IPS-15b (cell line): ENCODE measurements around the gene SHISAL2A.
A peak's percentile ranks its signal among the peaks of the same experiment; 100 is the strongest.

Experiments
- H3K27me3 ChIP-seq: one replicate; pipeline ENCODE4 v1.6.1; 2013; ENCODE audit warnings: low read length; ENCODE audit not compliant: control insufficient read depth, insufficient read depth
- H3K36me3 ChIP-seq: one replicate; pipeline ENCODE4 v1.6.1; 2013; ENCODE audit warnings: low read length; ENCODE audit not compliant: control insufficient read depth, insufficient read depth
- H3K4me1 ChIP-seq: one replicate; pipeline ENCODE4 v1.6.1; 2013; ENCODE audit warnings: mild to moderate bottlenecking, low read length; ENCODE audit not compliant: control insufficient read depth, insufficient read depth
- H3K4me3 ChIP-seq: one replicate; pipeline ENCODE4 v1.5.1; 2013; ENCODE audit warnings: low read depth, low read length
- H3K9ac ChIP-seq: one replicate; pipeline ENCODE4 v1.6.1; 2013; ENCODE audit warnings: low read depth, mild to moderate bottlenecking, low read length
- H3K9me3 ChIP-seq: one replicate; pipeline ENCODE4 v1.6.1; 2013; ENCODE audit warnings: mild to moderate bottlenecking, low read length; ENCODE audit not compliant: control insufficient read depth, insufficient read depth

Gene SHISAL2A

DNA sequence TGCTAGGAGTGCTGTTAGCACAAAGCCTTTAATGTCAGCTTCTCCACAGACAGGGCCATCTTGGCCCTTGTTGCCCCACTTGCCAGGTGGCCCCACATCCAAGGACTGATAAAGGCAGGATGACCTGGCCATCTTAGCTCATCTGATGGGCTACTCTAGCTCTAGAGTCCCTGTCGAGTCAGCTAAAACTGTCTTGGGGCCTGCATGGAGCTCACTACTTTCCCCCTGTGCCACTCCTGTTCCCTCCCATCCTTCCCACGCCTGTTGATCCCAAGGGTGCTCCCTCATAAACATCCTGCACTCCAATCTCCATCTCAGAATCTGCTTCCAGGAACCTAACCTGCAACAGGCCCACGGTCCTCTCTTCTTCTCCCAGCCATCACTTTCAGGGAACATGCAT, 31.4 kb upstream of the SHISAL2A start:
- H3K36me3 ChIP-seq = no peaks in the 10 kb centered on the region
- H3K27me3 ChIP-seq = peaks cover 38% of the 10 kb centered on the region
- peaks cover 2% of the 10 kb centered on the region for H3K4me1 ChIP-seq
- H3K9me3 ChIP-seq = no peaks in the 10 kb centered on the region
- peak overlapping the region; percentile 56 for H3K4me3 ChIP-seq
- H3K9ac ChIP-seq = peak overlapping the region; percentile 60

GRCh38 chr1:52601991-52602855, 30.7 kb upstream of the SHISAL2A start, which contains the start of gene GPX7:
Gene GPX7 (plus strand): TSS chr1:52602371. CDS start chr1:52602410, 39 bp downstream.
- Histone ChIP-seq H3K36me3 (no peaks in the 10 kb centered on the region), H3K27me3 (peaks cover 38% of the 10 kb centered on the region), H3K9me3 (no peaks in the 10 kb centered on the region), H3K9ac (peak within 1 kb of the TSS; percentile 60), H3K4me3 (peak within 1 kb of the TSS; percentile 56), H3K4me1 (peaks cover 2% of the 10 kb centered on the region)

- Histone ChIP-seq H3K27me3 (peaks cover 38% of the 10 kb centered on the region), H3K36me3 (no peaks in the 10 kb centered on the region), H3K4me3 (peak overlapping the region; percentile 56), H3K4me1 (peaks cover 2% of the 10 kb centered on the region), H3K9me3 (no peaks in the 10 kb centered on the region), H3K9ac (peak overlapping the region; percentile 41)
Observed at GRCh38 chr1:52602856-52603600, 29.9 kb upstream of the SHISAL2A start.

- H3K4me3 ChIP-seq = no peak overlapping the region
- H3K9me3 ChIP-seq = no peaks in the 10 kb centered on the region
- no peak overlapping the region for H3K9ac ChIP-seq
- no peaks in the 10 kb centered on the region for H3K36me3 ChIP-seq
- peaks cover 38% of the 10 kb centered on the region for H3K27me3 ChIP-seq
- H3K4me1 ChIP-seq = peaks cover 2% of the 10 kb centered on the region
Observed at GRCh38 chr1:52603630-52604029, 29.3 kb upstream of the SHISAL2A start.

DNA sequence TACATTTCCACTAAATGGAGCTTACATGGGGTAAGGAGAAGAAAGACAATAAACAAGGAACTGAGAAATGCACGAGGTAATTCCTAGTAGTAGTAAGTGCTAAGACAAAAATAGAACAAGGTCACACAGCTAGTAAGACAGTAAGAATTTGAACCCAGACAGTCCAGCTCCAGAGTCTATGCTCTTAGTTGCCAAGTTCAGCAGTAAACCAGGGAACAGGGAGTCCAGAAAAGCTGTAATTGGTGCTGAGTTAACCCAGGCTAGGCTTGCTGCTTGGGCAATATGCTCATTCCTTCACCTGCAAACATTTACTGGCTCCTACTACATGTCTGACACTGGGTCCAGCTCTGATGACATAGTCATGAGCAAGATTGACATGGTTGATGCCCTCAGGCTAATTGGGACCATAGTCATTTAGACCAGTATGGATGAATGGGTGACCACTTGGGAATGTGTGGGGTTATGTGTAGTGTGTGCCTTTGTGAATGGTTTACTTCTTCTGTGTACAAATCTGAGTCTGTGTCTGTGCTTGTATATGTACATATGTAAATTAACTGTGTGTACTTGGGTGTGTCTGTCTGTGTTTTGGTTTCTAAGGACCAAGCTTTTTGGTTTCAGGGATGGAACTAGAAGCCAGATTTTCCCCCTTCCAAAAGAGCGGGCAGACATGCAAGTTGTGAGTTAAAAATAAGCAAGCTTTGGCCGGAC, 28.8 kb upstream of the SHISAL2A start:
- H3K4me3 ChIP-seq = no peak overlapping the region
- no peak overlapping the region for H3K9ac ChIP-seq
- no peaks in the 10 kb centered on the region for H3K9me3 ChIP-seq
- no peaks in the 10 kb centered on the region for H3K36me3 ChIP-seq
- H3K4me1 ChIP-seq = peaks cover 2% of the 10 kb centered on the region
- peaks cover 38% of the 10 kb centered on the region for H3K27me3 ChIP-seq

DNA sequence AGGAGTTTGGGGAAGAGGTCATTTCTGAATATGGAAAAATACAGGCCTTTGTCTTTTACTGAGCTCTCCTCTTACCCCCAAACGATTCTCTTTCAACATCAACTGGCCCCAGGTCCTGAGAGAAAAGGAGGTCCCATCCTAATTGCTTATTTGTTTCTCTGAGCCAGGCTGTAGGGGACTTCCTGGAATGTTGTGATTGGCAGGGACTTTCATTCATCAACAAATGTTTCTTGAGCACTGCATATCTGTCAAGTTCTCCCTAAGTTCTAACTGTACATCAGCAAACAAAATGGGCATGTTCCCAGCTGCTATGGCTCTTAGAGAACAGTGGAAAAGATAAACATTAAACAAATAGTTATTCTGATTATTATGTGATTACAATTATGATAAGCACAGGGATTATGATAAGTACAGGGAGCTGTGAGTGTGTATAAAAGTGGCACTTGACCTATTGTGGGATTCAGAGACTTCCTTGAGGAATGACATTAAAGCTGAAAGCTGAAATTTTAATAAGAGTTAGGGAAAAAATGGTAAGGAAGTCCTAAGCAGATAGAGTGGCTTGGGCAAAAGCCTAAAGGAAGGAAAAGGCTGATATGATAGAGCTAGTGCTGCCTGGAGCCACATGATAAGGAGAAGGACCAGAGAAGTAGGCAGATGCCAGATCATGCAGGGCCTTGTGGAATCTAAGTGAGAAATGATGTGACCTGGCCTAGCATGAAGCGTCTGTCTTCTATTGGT, 19.2 kb upstream of the SHISAL2A start:
- Histone ChIP-seq H3K27me3 (no peaks in the 10 kb centered on the region), H3K4me3 (no peak overlapping the region), H3K9me3 (no peaks in the 10 kb centered on the region), H3K4me1 (peaks cover 6% of the 10 kb centered on the region), H3K9ac (no peak overlapping the region), H3K36me3 (no peaks in the 10 kb centered on the region)

DNA sequence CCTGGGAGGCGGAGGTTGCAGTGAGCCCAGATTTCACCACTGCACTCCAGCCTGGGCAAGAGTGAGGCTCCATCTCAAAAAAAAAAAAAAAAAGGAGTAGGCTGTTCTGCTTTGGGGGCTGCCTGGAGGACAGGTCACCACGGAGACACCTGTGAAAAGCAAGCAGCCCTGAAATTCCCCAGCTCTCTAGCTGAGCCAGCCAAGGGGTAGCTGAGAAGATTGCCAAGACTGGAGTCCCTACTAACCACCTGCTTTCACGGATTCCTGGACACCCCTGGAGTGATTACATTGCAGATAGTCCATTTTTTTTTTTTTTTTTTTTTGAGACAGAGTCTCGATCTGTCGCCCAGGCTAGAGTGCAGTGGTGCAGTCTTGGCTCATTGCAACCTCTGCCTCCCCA, 18.3 kb upstream of the SHISAL2A start:
- no peaks in the 10 kb centered on the region for H3K9me3 ChIP-seq
- H3K4me3 ChIP-seq = no peak overlapping the region
- no peak overlapping the region for H3K9ac ChIP-seq
- no peaks in the 10 kb centered on the region for H3K36me3 ChIP-seq
- peaks cover 6% of the 10 kb centered on the region for H3K4me1 ChIP-seq
- H3K27me3 ChIP-seq = no peaks in the 10 kb centered on the region

DNA sequence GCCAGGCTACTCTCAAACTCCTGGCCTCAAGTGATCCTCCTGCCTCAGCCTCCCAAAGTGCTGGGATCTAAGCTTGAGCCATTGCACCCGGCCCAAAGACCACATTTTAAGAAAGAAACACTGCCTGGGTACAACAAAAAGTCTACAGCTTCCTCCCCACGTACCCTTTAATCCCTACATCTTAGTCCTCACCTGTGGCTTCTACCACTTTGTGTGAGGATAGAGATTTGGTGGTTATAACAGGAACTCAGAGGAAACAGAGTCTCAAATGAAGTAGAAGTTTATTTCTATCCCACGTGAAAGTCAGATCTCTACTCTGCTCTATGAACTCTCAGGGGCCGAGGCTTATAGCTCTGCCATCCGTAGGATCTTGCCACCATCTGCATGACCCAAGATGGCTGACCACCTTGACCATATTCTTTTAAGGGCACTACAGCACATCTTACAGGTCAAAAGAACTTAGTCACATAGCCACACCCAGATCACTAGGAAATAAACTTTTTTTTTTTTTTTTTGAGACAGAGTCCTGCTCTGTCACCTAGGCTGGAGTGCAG, 17.4 kb upstream of the SHISAL2A start:
- H3K9ac ChIP-seq = no peak overlapping the region
- H3K27me3 ChIP-seq = no peaks in the 10 kb centered on the region
- H3K9me3 ChIP-seq = no peaks in the 10 kb centered on the region

DNA sequence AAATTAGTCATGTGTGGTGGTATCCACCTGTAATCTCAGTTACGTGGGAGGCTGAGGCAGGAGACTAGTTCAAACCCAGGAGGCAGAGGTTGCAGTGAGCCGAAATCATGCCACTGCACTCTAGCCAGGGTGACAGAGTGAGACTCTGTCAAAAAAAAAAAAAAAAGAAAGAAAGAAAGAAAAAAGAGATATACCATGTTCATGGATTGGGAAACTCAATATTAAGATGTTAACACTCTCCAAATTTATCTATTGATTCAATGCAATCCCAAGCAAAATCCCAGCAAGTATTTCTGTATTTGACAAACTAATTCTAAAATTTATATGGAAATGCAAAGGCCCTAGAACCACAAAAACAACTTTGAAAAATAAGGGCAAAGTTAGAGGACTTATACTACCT, 11.0 kb upstream of the SHISAL2A start:
- H3K36me3 ChIP-seq = no peaks in the 10 kb centered on the region
- no peaks in the 10 kb centered on the region for H3K27me3 ChIP-seq
- H3K9me3 ChIP-seq = no peaks in the 10 kb centered on the region
- no peak overlapping the region for H3K9ac ChIP-seq
- H3K4me3 ChIP-seq = no peak overlapping the region
- H3K4me1 ChIP-seq = no peaks in the 10 kb centered on the region

More for the DNA sequence above, 17.4 kb upstream of the SHISAL2A start:
- H3K4me1 ChIP-seq = peaks cover 6% of the 10 kb centered on the region
- no peaks in the 10 kb centered on the region for H3K36me3 ChIP-seq
- no peak overlapping the region for H3K4me3 ChIP-seq

GRCh38 chr1:52623812-52624211, 9.2 kb upstream of the SHISAL2A start:
- Histone ChIP-seq H3K9me3 (no peaks in the 10 kb centered on the region), H3K27me3 (no peaks in the 10 kb centered on the region), H3K4me3 (no peak overlapping the region), H3K9ac (no peak overlapping the region), H3K4me1 (no peaks in the 10 kb centered on the region), H3K36me3 (no peaks in the 10 kb centered on the region)

GRCh38 chr1:52627028-52627427, 5.9 kb upstream of the SHISAL2A start:
- Histone ChIP-seq H3K36me3 (no peaks in the 10 kb centered on the region), H3K9me3 (no peaks in the 10 kb centered on the region), H3K4me1 (peaks cover 2% of the 10 kb centered on the region), H3K27me3 (peaks cover 13% of the 10 kb centered on the region), H3K9ac (no peak overlapping the region), H3K4me3 (no peak overlapping the region)
